Natural killer cell (primary cell): ENCODE data around the gene ZNF165. TPM values are rescaled to one million over a fixed set of nuclear protein-coding genes. Genes with fewer than 3 reads are reported as not detected.

Experiments used
- ATAC-seq, 3 donors: fragments of 150-1000 bp in 2 of 3; fragments of 200-7000 bp in 1 of 3; cut with Tn5 transposase; 1 replicate in 1 of 3; 2 replicates in 2 of 3; pipeline ENCODE4 v1.10.0; 2021; ENCODE audit warnings: mild to moderate bottlenecking in 2 of 3, moderate library complexity in 2 of 3
- DNase-seq, 2 donors: peaks; one replicate each; pipeline versions ENCODE4 v3.0.0 to v3.0.0-alpha.2; 2013 to 2021; ENCODE audit warnings: mixed read lengths in 1 of 2
- H3K27ac ChIP-seq: one replicate; pipeline ENCODE4 v1.5.1; 2013; ENCODE audit warnings: mild to moderate bottlenecking, low read length
- H3K27me3 ChIP-seq: one replicate; pipeline ENCODE4 v1.6.1; 2013; ENCODE audit warnings: low read length; ENCODE audit not compliant: control insufficient read depth, insufficient read depth
- H3K36me3 ChIP-seq: one replicate; pipeline ENCODE4 v1.6.1; 2013; ENCODE audit warnings: low read length; ENCODE audit not compliant: control insufficient read depth, insufficient read depth
- H3K4me1 ChIP-seq: one replicate; pipeline ENCODE4 v1.6.1; 2013; ENCODE audit warnings: low read length; ENCODE audit not compliant: control insufficient read depth, insufficient read depth
- H3K4me3 ChIP-seq: one replicate; pipeline ENCODE4 v1.5.1; 2013; ENCODE audit warnings: low read length
- H3K9me3 ChIP-seq: one replicate; pipeline ENCODE4 v1.6.1; 2013; ENCODE audit warnings: low read length; ENCODE audit not compliant: control insufficient read depth, insufficient read depth
- H3K27ac Mint-ChIP-seq, 2 donors: one replicate each; pipeline ENCODE4 v1.8.0; 2022; ENCODE audit warnings: mild to moderate bottlenecking in 2 of 2, mixed read lengths in 2 of 2, moderate library complexity in 1 of 2
- H3K27me3 Mint-ChIP-seq, 2 donors: one replicate each; pipeline ENCODE4 v1.8.0; 2022; ENCODE audit warnings: low read depth in 2 of 2, mixed read lengths in 2 of 2
- H3K36me3 Mint-ChIP-seq: one replicate; pipeline ENCODE4 v1.8.0; 2022; ENCODE audit warnings: mixed read lengths
- H3K4me1 Mint-ChIP-seq, 2 donors: one replicate each; pipeline ENCODE4 v1.8.0; 2022; ENCODE audit warnings: mixed read lengths in 2 of 2
- H3K4me3 Mint-ChIP-seq: one replicate; pipeline ENCODE4 v1.8.0; 2022; ENCODE audit warnings: mild to moderate bottlenecking, moderate library complexity, mixed read lengths
- H3K9me3 Mint-ChIP-seq, 2 donors: one replicate each; pipeline ENCODE4 v1.8.0; 2022; ENCODE audit warnings: mixed read lengths in 2 of 2
- WGBS: methylation state at CpG from one replicate; pipeline ENCODE4 v1.1.7; 2013; ENCODE audit warnings: missing lambda C conversion rate; ENCODE audit not compliant: insufficient coverage; 5-methylcytosine and 5-hydroxymethylcytosine counted together
- intact Hi-C: fragments of 100-400 bp; cut with micrococcal nuclease; formaldehyde crosslinking; loops from one replicate; pipeline ENCODE4 v1.14.2; 2022
- total RNA-seq, 4 donors: library from RNA; stranded (reverse); fragments of 120-200 nt in 1 of 4; gene quantifications; one replicate each; pipeline versions ENCODE4 v1.2.3 to v1.2.4, GENCODE V29; 2013 to 2022
- TF ChIP-seq, protein P1 (sequence below): fragments of 200-600 bp; IDR thresholded peaks from one replicate; pipeline ENCODE4 v1.8.0; 2022; ENCODE audit warnings: antibody characterized with exemption

ZNF165 gene
- total RNA-seq, 3 donors from 2014 or later (not counting 1 experiment from before 2014, with no cell fraction given), result 0.61 to 2.2 (median 0.85) TPM

DNA sequence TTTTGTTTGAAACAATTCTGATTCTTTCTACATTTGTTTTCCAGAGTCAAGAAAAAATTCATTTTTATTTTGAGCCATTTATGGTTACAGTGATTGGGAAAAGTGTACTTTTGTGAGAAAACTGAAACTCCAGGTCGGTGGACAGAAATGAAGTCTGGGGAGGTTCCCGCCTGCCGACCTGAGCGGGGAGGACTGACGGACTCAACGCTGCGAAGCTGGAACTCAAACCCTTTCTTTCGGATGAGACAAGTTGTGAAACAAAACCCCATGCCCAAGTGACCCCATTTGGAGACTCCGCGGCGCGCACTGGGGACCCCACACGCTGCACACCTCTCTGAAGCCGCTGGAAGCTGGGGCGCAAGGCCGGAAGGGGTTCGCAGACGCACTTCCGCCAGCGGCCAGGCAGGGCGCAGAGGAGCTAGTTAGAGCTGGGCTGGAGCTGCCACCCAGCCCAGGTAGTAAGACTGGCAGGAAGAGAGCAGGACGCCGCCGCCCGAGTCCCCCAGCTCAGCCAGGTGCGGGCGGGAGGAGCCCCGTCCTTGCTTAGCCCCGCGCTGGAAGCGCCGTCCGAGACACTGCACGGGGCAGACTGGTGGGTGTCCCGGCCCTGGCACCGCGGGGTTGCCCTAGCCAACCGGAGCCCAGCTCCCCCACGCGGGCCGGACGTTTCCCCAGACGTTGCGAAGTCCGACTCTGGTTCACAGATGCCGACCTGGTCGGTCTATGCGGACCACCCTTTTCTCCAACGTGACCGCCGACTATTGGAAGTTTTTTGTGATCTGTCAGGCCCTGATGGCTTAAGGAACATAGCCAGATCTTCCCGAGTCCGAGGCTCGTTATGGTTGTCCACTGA lies 24.2 kb downstream of the ZNF165 start:
- DNase-seq (peak; percentile 78 to 92), ATAC-seq (peak; percentile 99)
- Histone ChIP-seq H3K27me3 (no peaks in the 10 kb centered on the region), H3K9me3 (no peaks in the 10 kb centered on the region), H3K4me1 (peaks cover 6% of the 10 kb centered on the region), H3K36me3 (no peaks in the 10 kb centered on the region), H3K4me3 (peak overlapping the region; percentile 57), H3K27ac (peak overlapping the region; percentile 83)
- H3K27me3 Mint-ChIP-seq, result peaks cover 22 to 30% of the 10 kb centered on the region in 2 donors
- peak overlapping the region; percentile 86 for H3K4me3 Mint-ChIP-seq
- H3K4me1 Mint-ChIP-seq, result peaks cover 11 to 12% of the 10 kb centered on the region in 2 donors
- TF ChIP-seq, protein P1, sequence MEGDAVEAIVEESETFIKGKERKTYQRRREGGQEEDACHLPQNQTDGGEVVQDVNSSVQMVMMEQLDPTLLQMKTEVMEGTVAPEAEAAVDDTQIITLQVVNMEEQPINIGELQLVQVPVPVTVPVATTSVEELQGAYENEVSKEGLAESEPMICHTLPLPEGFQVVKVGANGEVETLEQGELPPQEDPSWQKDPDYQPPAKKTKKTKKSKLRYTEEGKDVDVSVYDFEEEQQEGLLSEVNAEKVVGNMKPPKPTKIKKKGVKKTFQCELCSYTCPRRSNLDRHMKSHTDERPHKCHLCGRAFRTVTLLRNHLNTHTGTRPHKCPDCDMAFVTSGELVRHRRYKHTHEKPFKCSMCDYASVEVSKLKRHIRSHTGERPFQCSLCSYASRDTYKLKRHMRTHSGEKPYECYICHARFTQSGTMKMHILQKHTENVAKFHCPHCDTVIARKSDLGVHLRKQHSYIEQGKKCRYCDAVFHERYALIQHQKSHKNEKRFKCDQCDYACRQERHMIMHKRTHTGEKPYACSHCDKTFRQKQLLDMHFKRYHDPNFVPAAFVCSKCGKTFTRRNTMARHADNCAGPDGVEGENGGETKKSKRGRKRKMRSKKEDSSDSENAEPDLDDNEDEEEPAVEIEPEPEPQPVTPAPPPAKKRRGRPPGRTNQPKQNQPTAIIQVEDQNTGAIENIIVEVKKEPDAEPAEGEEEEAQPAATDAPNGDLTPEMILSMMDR, result peak; percentile 55
- under 1% methylated on average over 54 of the region's 54 CpGs for WGBS
- intact Hi-C loops, result loop anchor here (1.0 to 5.0 kb wide), 2 partner anchors 23 to 33 kb away; no protein-coding TSS in a partner anchor
- H3K36me3 Mint-ChIP-seq, result no peaks in the 10 kb centered on the region
- no peaks in the 10 kb centered on the region for H3K9me3 Mint-ChIP-seq
- H3K27ac Mint-ChIP-seq, result peak overlapping the region; percentile 75 to 89

DNA sequence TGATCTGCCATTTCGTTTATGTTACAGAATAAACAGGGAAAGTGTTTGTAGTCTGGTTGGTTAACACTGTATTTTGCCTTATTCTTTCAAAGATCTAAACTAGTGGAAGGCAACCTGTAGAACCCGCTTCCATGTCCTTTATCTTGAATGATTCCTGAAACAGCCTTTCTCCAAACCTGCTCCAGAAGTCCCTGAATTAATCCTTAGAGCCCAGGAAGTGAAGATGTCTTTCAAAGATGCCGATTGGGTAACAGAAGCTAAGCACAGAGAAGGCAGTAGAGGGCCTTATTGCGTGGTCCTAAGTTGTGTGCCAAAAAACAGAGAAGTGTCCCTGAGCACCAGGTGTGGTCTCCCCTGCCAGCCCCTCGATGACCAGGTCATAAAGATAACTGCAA lies 24.9 kb downstream of the ZNF165 start:
- peak overlapping the region; percentile 75 to 89 for H3K27ac Mint-ChIP-seq
- H3K27ac ChIP-seq, result peak overlapping the region; percentile 83
- H3K4me3 Mint-ChIP-seq, result peak overlapping the region; percentile 86
- H3K9me3 ChIP-seq, result no peaks in the 10 kb centered on the region
- DNase-seq (no peak), ATAC-seq (no peak)
- peaks cover 11 to 12% of the 10 kb centered on the region in 2 donors for H3K4me1 Mint-ChIP-seq
- H3K9me3 Mint-ChIP-seq, result no peaks in the 10 kb centered on the region
- peaks cover 6% of the 10 kb centered on the region for H3K4me1 ChIP-seq
- intact Hi-C loops, result no loop called here
- H3K4me3 ChIP-seq, result peak overlapping the region; percentile 57
- H3K27me3 Mint-ChIP-seq, result peaks cover 16 to 24% of the 10 kb centered on the region in 2 donors
- H3K36me3 ChIP-seq, result no peaks in the 10 kb centered on the region
- H3K36me3 Mint-ChIP-seq, result no peaks in the 10 kb centered on the region
- WGBS, result 39% methylated on average over 5 of the region's 5 CpGs
- no peaks in the 10 kb centered on the region for H3K27me3 ChIP-seq
- TF ChIP-seq, protein P1, result no peak

DNA sequence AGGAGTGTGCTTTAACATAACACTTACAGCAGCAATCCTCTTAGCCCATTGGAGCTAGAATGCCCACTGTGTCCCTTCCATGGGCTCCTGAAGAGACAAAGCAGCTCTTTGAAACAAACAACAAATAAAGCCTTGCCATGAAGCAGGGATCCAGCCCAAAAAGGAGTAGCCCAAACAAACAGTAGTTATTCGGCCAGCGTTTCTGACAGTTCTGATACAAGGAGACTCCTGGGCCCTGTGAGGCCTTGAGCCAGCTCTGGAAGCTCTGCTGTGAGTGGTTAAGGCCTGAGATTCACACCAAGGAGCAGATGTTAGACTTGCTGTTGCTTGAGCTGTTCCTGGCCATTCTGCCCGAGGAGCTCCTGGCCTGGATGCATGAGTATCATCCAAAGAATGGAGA lies 27.1 kb downstream of the ZNF165 start:
- WGBS, result 95% methylated on average over 3 of the region's 3 CpGs
- no peak overlapping the region for H3K27ac Mint-ChIP-seq
- peaks cover 11 to 12% of the 10 kb centered on the region in 2 donors for H3K4me1 Mint-ChIP-seq
- H3K9me3 Mint-ChIP-seq, result no peaks in the 10 kb centered on the region
- H3K27ac ChIP-seq, result no peak overlapping the region
- no peak overlapping the region for H3K4me3 Mint-ChIP-seq
- ATAC-seq (no peak), DNase-seq (no peak)
- H3K36me3 ChIP-seq, result no peaks in the 10 kb centered on the region
- TF ChIP-seq, protein P1, result no peak
- no peaks in the 10 kb centered on the region for H3K27me3 ChIP-seq
- no peaks in the 10 kb centered on the region for H3K9me3 ChIP-seq
- no peaks in the 10 kb centered on the region for H3K36me3 Mint-ChIP-seq
- no peak overlapping the region for H3K4me3 ChIP-seq
- peaks cover 0 to 11% of the 10 kb centered on the region in 2 donors for H3K27me3 Mint-ChIP-seq
- peaks cover 6% of the 10 kb centered on the region for H3K4me1 ChIP-seq
- intact Hi-C loops, result no loop called here
